Gastroesophageal sphincter (tissue), 3 donors: Measurements from ENCODE around the gene XIRP2.

Source experiments
- CTCF ChIP-seq, 4 experiments: fragments of 200-600 bp in 2 of 4; fragments of 450-650 bp in 2 of 4; sonication (generic) in 1 of 4; IDR thresholded peaks; one replicate each; pipeline ENCODE4 v1.5.1; 2017 to 2019; ENCODE audit warnings: antibody characterized with exemption in 4 of 4, mild to moderate bottlenecking in 2 of 4, moderate library complexity in 2 of 4
- POLR2A ChIP-seq, 2 donors: fragments of 450-650 bp; IDR thresholded peaks; one replicate each; pipeline ENCODE4 v1.6.1; 2017; ENCODE audit warnings: antibody characterized with exemption in 2 of 2, mild to moderate bottlenecking in 2 of 2, moderate library complexity in 1 of 2

GRCh38 chr2:167048829-167049228 is 160.5 kb downstream of the XIRP2 start:
- TF ChIP-seq CTCF (IDR thresholded peaks at IDR 0.05) (no peak), POLR2A (IDR thresholded peaks at IDR 0.05) (no peak)
